Stimulated activated CD8-positive, alpha-beta memory T cell treated with anti-CD3 and anti-CD28 coated beads, Interleukin-4, amount 100 ng/mL, for 48 hours (primary cell): ENCODE results near the gene CNFN.

Source experiments
- DNase-seq: peaks from one replicate; pipeline ENCODE4 v3.0.0-alpha.2; 2020

Gene CNFN

GRCh38 chr19:42370626-42371175 lies 19.4 kb downstream of the CNFN start:
- DNase-seq: no peak

GRCh38 chr19:42370068-42370520 lies 20.0 kb downstream of the CNFN start:
- DNase-seq: no peak

- DNase-seq: no peak
These were observed 20.5 kb downstream of the CNFN start for GRCh38 chr19:42369433-42370067.

- no peak for DNase-seq
These were observed 21.3 kb downstream of the CNFN start for GRCh38 chr19:42368765-42369164.

GRCh38 chr19:42368360-42368759 lies 21.7 kb downstream of the CNFN start:
- DNase-seq: no peak

- no peak for DNase-seq
These were observed 22.2 kb downstream of the CNFN start for GRCh38 chr19:42367929-42368328.

GRCh38 chr19:42366673-42367072 lies 23.4 kb downstream of the CNFN start:
- no peak for DNase-seq

GRCh38 chr19:42363614-42364346 lies 26.3 kb downstream of the CNFN start:
- no peak for DNase-seq

- no peak for DNase-seq
These were observed 27.1 kb downstream of the CNFN start for GRCh38 chr19:42362891-42363440.

- no peak for DNase-seq
These were observed 27.8 kb downstream of the CNFN start for GRCh38 chr19:42362342-42362741.

- no peak for DNase-seq
These were observed 28.6 kb downstream of the CNFN start for GRCh38 chr19:42361545-42361910.

- no peak for DNase-seq
These were observed 29.1 kb downstream of the CNFN start for GRCh38 chr19:42360787-42361544.

- no peak for DNase-seq
These were observed 32.8 kb downstream of the CNFN start for GRCh38 chr19:42357290-42357689.

- DNase-seq: no peak
These were observed 33.4 kb downstream of the CNFN start for GRCh38 chr19:42356686-42357085.

- no peak for DNase-seq
These were observed 34.2 kb downstream of the CNFN start for GRCh38 chr19:42355896-42356295.

GRCh38 chr19:42353341-42354015 lies 36.6 kb downstream of the CNFN start:
- no peak for DNase-seq

- DNase-seq: peak; percentile 31
These were observed 37.5 kb downstream of the CNFN start for GRCh38 chr19:42352301-42353259.

GRCh38 chr19:42351079-42351735 lies 38.9 kb downstream of the CNFN start:
- no peak for DNase-seq

- DNase-seq: no peak
These were observed 39.7 kb downstream of the CNFN start for GRCh38 chr19:42350417-42350816.

GRCh38 chr19:42349378-42350107 lies 40.6 kb downstream of the CNFN start:
- DNase-seq: no peak
